Loucy (cell line): ENCODE measurements around the gene TUBA1A.

ENCODE experiments used
- CTCF ChIP-seq: fragments of 200-600 bp; sonication (generic); conservative IDR thresholded peaks from 2 replicates; pipeline ENCODE4 v1.5.1; 2014; ENCODE audit warnings: mild to moderate bottlenecking, antibody characterized with exemption, low read length
- EZH2phosphoT487 ChIP-seq: fragments of 200-600 bp; IDR thresholded peaks from 2 replicates; pipeline ENCODE4 v1.6.1; 2018; ENCODE audit warnings: antibody characterized with exemption, mild to moderate bottlenecking, moderate library complexity, borderline replicate concordance

GRCh38 chr12:49137476-49137875, 51.4 kb downstream of the TUBA1A start:
- TF ChIP-seq CTCF (no peak), EZH2phosphoT487 (no peak)
